NCI-H2227 (cell line): ENCODE measurements around the gene MPPED1.

Experiments
- DNase-seq: peaks from one replicate; lab custom pipeline; 2025; ENCODE audit not compliant: unreplicated experiment; lab: John Stamatoyannopoulos, UW

The MPPED1 gene

GRCh38 chr22:43409800-43410199 is 2.0 kb upstream of the MPPED1 start:
- no peak for DNase-seq

- DNase-seq: no peak
Measured at GRCh38 chr22:43411040-43411868, 560 bp upstream of the MPPED1 start.

- DNase-seq: no peak
Measured at GRCh38 chr22:43412808-43413795, 1.3 kb downstream of the MPPED1 start.

GRCh38 chr22:43413826-43414225 is 2.0 kb downstream of the MPPED1 start:
- DNase-seq: no peak

GRCh38 chr22:43415681-43416080 is 3.9 kb downstream of the MPPED1 start:
- DNase-seq: no peak

GRCh38 chr22:43417555-43417954 is 5.7 kb downstream of the MPPED1 start:
- no peak for DNase-seq

- DNase-seq: no peak
Measured at GRCh38 chr22:43418079-43418825, 6.4 kb downstream of the MPPED1 start.

- no peak for DNase-seq
Measured at GRCh38 chr22:43419371-43420080, 7.7 kb downstream of the MPPED1 start.

GRCh38 chr22:43421046-43421665 is 9.3 kb downstream of the MPPED1 start:
- no peak for DNase-seq

GRCh38 chr22:43421914-43422615 is 10.3 kb downstream of the MPPED1 start:
- no peak for DNase-seq

GRCh38 chr22:43423046-43423445 is 11.2 kb downstream of the MPPED1 start:
- DNase-seq: no peak

- DNase-seq: no peak
Measured at GRCh38 chr22:43424201-43424600, 12.4 kb downstream of the MPPED1 start.

- DNase-seq: no peak
Measured at GRCh38 chr22:43424666-43425630, 13.1 kb downstream of the MPPED1 start.

- DNase-seq: no peak
Measured at GRCh38 chr22:43425976-43426785, 14.4 kb downstream of the MPPED1 start.

- no peak for DNase-seq
Measured at GRCh38 chr22:43426816-43427215, 15.0 kb downstream of the MPPED1 start.

GRCh38 chr22:43427296-43428004 is 15.6 kb downstream of the MPPED1 start:
- DNase-seq: no peak

GRCh38 chr22:43428005-43428485 is 16.2 kb downstream of the MPPED1 start:
- DNase-seq: no peak
